HCT116 (cell line): ENCODE results near the gene CTBP2. TPM values are rescaled to one million over a fixed set of nuclear protein-coding genes. Genes with fewer than 3 reads are reported as not detected.

Experiments used
- ATAC-seq: fragments of 200-7000 bp; cut with Tn5 transposase; 2 replicates; pipeline ENCODE4 v1.9.1; 2020; ENCODE audit warnings: mild to moderate bottlenecking, moderate library complexity
- BruUV-seq: library from RNA; stranded (reverse); fragments of 400-500 nt; replicated peaks from 2 replicates; lab custom pipeline; 2021; lab: Mats Ljungman, UMichigan
- CTCF ChIA-PET: fragments of 300-600 bp; sonication (Branson Sonifier 250); formaldehyde crosslinking; loops from one replicate; lab custom pipeline; 2021; ENCODE audit warnings: antibody characterized with exemption; lab: Charles Lee
- POLR2A ChIA-PET: fragments of 300-600, 350-600 bp; sonication (Branson Sonifier 250); formaldehyde crosslinking; loops from one replicate; lab custom pipeline; 2021; ENCODE audit warnings: antibody characterized with exemption; lab: Charles Lee
- RAD21 ChIA-PET, 2 experiments: fragments of 300-600 bp; sonication (Branson Sonifier 250); formaldehyde crosslinking; loops; one replicate each; lab custom pipeline; 2023; ENCODE audit warnings: low total read pairs in 2 of 2; ENCODE audit not compliant: uncharacterized antibody in 2 of 2, unreplicated experiment in 2 of 2, low non-redundant PET in 1 of 2; lab: Charles Lee
- DNase-seq: peaks from one replicate; pipeline ENCODE4 v3.0.0-alpha.2; 2010; ENCODE audit warnings: low read depth, low spot score
- H2AFZ ChIP-seq: fragments of 200-600 bp; shearing (Covaris generic), sonication (generic); 2 replicates; pipeline ENCODE4 v1.6.1; 2017; ENCODE audit warnings: low read depth, mixed run types, mixed read lengths, antibody characterized with exemption, low read length; ENCODE audit not compliant: poor library complexity, severe bottlenecking
- H3K27ac ChIP-seq: 2 replicates; pipeline ENCODE4 v1.5.1; 2012; ENCODE audit warnings: low read depth, low read length
- H3K27me3 ChIP-seq: fragments of 200-600 bp; sonication (generic); 2 replicates; pipeline ENCODE4 v1.6.1; 2016; ENCODE audit warnings: mixed run types, low read length, mixed read lengths; ENCODE audit not compliant: insufficient read depth
- H3K36me3 ChIP-seq, 2 experiments: fragments of 200-500 bp in 1 of 2; fragments of 200-600 bp in 1 of 2; sonication (Bioruptor generic) in 1 of 2; sonication (generic) in 1 of 2; 2 replicates each; pipeline versions ENCODE4 v1.5.1 to v1.6.1; 2014 to 2016; ENCODE audit warnings: low read length in 2 of 2, inconsistent platforms in 1 of 2, mixed read lengths in 1 of 2, mixed run types in 1 of 2; ENCODE audit not compliant: insufficient read depth in 2 of 2, control insufficient read depth in 1 of 2
- H3K4me1 ChIP-seq, 2 experiments: fragments of 200-600 bp in 1 of 2; sonication (generic) in 1 of 2; 2 replicates each; pipeline versions ENCODE4 v1.5.1 to v1.6.1; 2012 to 2017; ENCODE audit warnings: low read length in 2 of 2, inconsistent platforms in 1 of 2, mild to moderate bottlenecking in 1 of 2, mixed read lengths in 1 of 2, mixed run types in 1 of 2, moderate library complexity in 1 of 2; ENCODE audit not compliant: insufficient read depth in 2 of 2, control insufficient read depth in 1 of 2
- H3K4me2 ChIP-seq: fragments of 200-600 bp; sonication (generic); 2 replicates; pipeline ENCODE4 v1.6.1; 2017; ENCODE audit warnings: mixed run types, low read length, mixed read lengths
- H3K4me3 ChIP-seq, 2 experiments: fragments of 200-600 bp in 1 of 2; sonication (generic) in 1 of 2; replicated peaks in 1 of 2; 2 replicates each; pipeline ENCODE4 v1.5.1; 2011 to 2016; ENCODE audit warnings: low read length in 2 of 2, control low read depth in 1 of 2, low read depth in 1 of 2, mild to moderate bottlenecking in 1 of 2, mixed read lengths in 1 of 2, mixed run types in 1 of 2
- H3K79me2 ChIP-seq: fragments of 200-600 bp; sonication (generic); 2 replicates; pipeline ENCODE4 v1.6.1; 2017; ENCODE audit warnings: mild to moderate bottlenecking, mixed run types, low read length, moderate library complexity, mixed read lengths; ENCODE audit not compliant: insufficient read depth
- H3K9ac ChIP-seq: fragments of 200-600 bp; sonication (generic); 2 replicates; pipeline ENCODE4 v1.6.1; 2016; ENCODE audit warnings: low read length, mixed read lengths
- H3K9me2 ChIP-seq: fragments of 200-600 bp; sonication (generic), shearing (Covaris generic); 2 replicates; pipeline ENCODE4 v1.6.1; 2017; ENCODE audit warnings: mixed run types, mild to moderate bottlenecking, moderate library complexity; ENCODE audit not compliant: insufficient read depth
- H3K9me3 ChIP-seq, 2 experiments: fragments of 200-500 bp in 1 of 2; fragments of 200-600 bp in 1 of 2; sonication (Bioruptor generic) in 1 of 2; sonication (generic) in 1 of 2; 2 replicates each; pipeline ENCODE4 v1.6.1; 2014 to 2017; ENCODE audit warnings: low read length in 2 of 2, mixed read lengths in 2 of 2, inconsistent platforms in 1 of 2, low read depth in 1 of 2, mild to moderate bottlenecking in 1 of 2, mixed run types in 1 of 2, moderate library complexity in 1 of 2; ENCODE audit not compliant: control insufficient read depth in 1 of 2, insufficient read depth in 1 of 2
- H4K20me1 ChIP-seq: fragments of 200-600 bp; sonication (generic), shearing (Covaris generic); 2 replicates; pipeline ENCODE4 v1.6.1; 2017; ENCODE audit warnings: mixed run types, mild to moderate bottlenecking, moderate library complexity; ENCODE audit not compliant: insufficient read depth
- CEBPB ChIP-seq: IDR thresholded peaks from 2 replicates; pipeline ENCODE4 v1.6.1; 2012; ENCODE audit warnings: low read depth
- ELF1 ChIP-seq: IDR thresholded peaks from 2 replicates; pipeline ENCODE4 v1.6.1; 2012; ENCODE audit warnings: low read depth, borderline replicate concordance
- EZH2phosphoT487 ChIP-seq: fragments of 200-600 bp; IDR thresholded peaks from 2 replicates; pipeline ENCODE4 v1.6.1; 2018; ENCODE audit warnings: antibody characterized with exemption, borderline replicate concordance
- FOSL1 ChIP-seq: IDR thresholded peaks from 2 replicates; pipeline ENCODE4 v1.6.1; 2012; ENCODE audit warnings: low read depth
- JUND ChIP-seq: IDR thresholded peaks from 2 replicates; pipeline ENCODE4 v1.6.1; 2012
- POLR2A ChIP-seq: IDR thresholded peaks from 2 replicates; pipeline ENCODE4 v1.7.0; 2011; ENCODE audit warnings: borderline replicate concordance; ENCODE audit not compliant: insufficient read depth, insufficient read length; ENCODE audit errors: extremely low read depth
- POLR2AphosphoS5 ChIP-seq: IDR thresholded peaks from 2 replicates; pipeline ENCODE4 v1.6.1; 2011; ENCODE audit warnings: mild to moderate bottlenecking, low read depth, low read length, moderate library complexity
- RAD21 ChIP-seq: IDR thresholded peaks from 2 replicates; pipeline ENCODE4 v1.6.1; 2012; ENCODE audit warnings: low read depth, mild to moderate bottlenecking
- SIN3A ChIP-seq: IDR thresholded peaks from 2 replicates; pipeline ENCODE4 v1.6.1; 2012; ENCODE audit warnings: low read depth
- SRF ChIP-seq: IDR thresholded peaks from 2 replicates; pipeline ENCODE4 v1.6.1; 2012; ENCODE audit warnings: low read depth
- TCF7L2 ChIP-seq: IDR thresholded peaks from 2 replicates; pipeline ENCODE4 v1.7.0; 2011; ENCODE audit warnings: borderline replicate concordance, inconsistent platforms; ENCODE audit not compliant: insufficient read depth, insufficient read length; ENCODE audit errors: extremely low read depth
- YY1 ChIP-seq: IDR thresholded peaks from 2 replicates; pipeline ENCODE4 v1.6.1; 2011; ENCODE audit warnings: low read length, low read depth, moderate library complexity, mild to moderate bottlenecking; ENCODE audit not compliant: insufficient replicate concordance; ENCODE audit errors: extremely low read depth
- ZNF274 ChIP-seq: fragments of 200-500 bp; sonication (Bioruptor generic); IDR thresholded peaks from 2 replicates; pipeline ENCODE4 v1.6.1; 2014; ENCODE audit warnings: mild to moderate bottlenecking, low read depth, low read length, inconsistent platforms
- intact Hi-C: fragments of 100-400 bp; cut with micrococcal nuclease; formaldehyde crosslinking; loops from 2 replicates; pipeline ENCODE4 v1.10.0; 2022
- total RNA-seq: library from RNA; stranded (reverse); gene quantifications from one replicate; pipeline ENCODE4 v1.2.1, GENCODE V29; 2021; ENCODE audit not compliant: unreplicated experiment
- TF ChIP-seq, protein P1 (sequence below): IDR thresholded peaks from 2 replicates; pipeline ENCODE4 v1.6.1; 2012
- TF ChIP-seq, protein P2 (sequence below), 3 experiments: fragments of 200-600 bp in 1 of 3; sonication (generic) in 1 of 3; IDR thresholded peaks in 2 of 3; conservative IDR thresholded peaks in 1 of 3; 2 replicates each; pipeline ENCODE4 v1.5.1; 2012 to 2017; ENCODE audit warnings: low read depth in 2 of 3, low read length in 2 of 3, antibody characterized with exemption in 1 of 3, borderline replicate concordance in 1 of 3, control low read depth in 1 of 3, mild to moderate bottlenecking in 1 of 3, mixed read lengths in 1 of 3, mixed run types in 1 of 3, moderate library complexity in 1 of 3; ENCODE audit not compliant: insufficient read depth in 1 of 3

CTBP2 gene
- total RNA-seq, 1 experiment from 2014 or later = 144 TPM

DNA sequence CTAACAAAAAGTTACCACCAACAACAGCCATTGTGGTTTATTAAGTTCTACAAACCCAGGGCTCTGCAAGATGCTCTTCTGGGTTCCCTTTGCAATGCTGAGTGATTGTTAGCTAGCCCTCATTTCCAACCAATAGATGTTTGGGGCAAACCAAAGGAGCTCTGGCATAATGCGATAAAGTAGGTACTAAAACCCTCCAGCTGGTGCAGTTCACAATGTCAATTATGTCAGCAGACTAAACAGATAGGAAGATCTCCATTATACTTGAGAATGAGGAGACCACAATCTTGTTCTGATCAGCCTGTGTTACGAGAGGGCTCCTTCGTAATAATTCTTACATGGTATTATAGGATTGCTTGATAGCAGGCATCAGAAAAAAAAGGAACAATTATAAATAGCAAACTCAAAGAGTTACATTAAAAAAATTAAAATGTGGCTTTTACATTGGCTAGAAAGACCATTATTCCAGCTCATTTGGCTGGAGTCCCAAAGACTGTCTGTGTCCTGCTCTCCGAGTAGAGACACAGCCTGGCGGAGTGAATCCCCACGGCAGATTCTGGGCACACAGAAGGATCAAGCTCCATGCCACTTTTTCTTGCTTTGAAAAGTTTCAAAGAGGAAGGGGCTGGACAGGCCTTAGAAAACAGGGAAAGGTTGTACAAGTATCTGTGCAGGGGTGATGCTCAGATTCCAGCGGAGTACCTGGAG, 124.6 kb downstream of the CTBP2 start:
- ChIA-PET POLR2A (interaction anchor here (1.4 to 3.7 kb wide), 3 partner anchors 10 to 29 kb away, joined by 3 to 21 read pairs (median 7); no protein-coding TSS in a partner anchor), RAD21 (no interaction called here), CTCF (interaction anchor here (1.6 to 4.1 kb wide), 2 partner anchors 11 to 43 kb away, joined by 5 to 47 read pairs; no protein-coding TSS in a partner anchor)
- peaks cover 93% of the 10 kb centered on the region for H3K79me2 ChIP-seq
- H3K9ac ChIP-seq = peak overlapping the region; percentile 15; the same call in 1 of the 2 replicates
- peaks cover 0 to 4% of the 10 kb centered on the region in 2 experiments; a peak in 1 of 4 replicates for H3K36me3 ChIP-seq
- intact Hi-C loops = no loop called here
- no peaks in the 10 kb centered on the region for H3K9me2 ChIP-seq
- H3K27ac ChIP-seq = peak overlapping the region; percentile 57; the same call in 1 of the 2 replicates
- no peak for TF ChIP-seq ZNF274
- no peak for TF ChIP-seq POLR2A
- no peak for TF ChIP-seq SRF
- TF ChIP-seq TCF7L2 = no peak
- TF ChIP-seq, protein P1, sequence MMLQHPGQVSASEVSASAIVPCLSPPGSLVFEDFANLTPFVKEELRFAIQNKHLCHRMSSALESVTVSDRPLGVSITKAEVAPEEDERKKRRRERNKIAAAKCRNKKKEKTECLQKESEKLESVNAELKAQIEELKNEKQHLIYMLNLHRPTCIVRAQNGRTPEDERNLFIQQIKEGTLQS = no peak
- TF ChIP-seq YY1 = no peak
- TF ChIP-seq POLR2AphosphoS5 = no peak
- no peak for TF ChIP-seq ELF1
- TF ChIP-seq FOSL1 = no peak
- TF ChIP-seq EZH2phosphoT487 = no peak
- TF ChIP-seq CEBPB = no peak
- TF ChIP-seq, protein P2, sequence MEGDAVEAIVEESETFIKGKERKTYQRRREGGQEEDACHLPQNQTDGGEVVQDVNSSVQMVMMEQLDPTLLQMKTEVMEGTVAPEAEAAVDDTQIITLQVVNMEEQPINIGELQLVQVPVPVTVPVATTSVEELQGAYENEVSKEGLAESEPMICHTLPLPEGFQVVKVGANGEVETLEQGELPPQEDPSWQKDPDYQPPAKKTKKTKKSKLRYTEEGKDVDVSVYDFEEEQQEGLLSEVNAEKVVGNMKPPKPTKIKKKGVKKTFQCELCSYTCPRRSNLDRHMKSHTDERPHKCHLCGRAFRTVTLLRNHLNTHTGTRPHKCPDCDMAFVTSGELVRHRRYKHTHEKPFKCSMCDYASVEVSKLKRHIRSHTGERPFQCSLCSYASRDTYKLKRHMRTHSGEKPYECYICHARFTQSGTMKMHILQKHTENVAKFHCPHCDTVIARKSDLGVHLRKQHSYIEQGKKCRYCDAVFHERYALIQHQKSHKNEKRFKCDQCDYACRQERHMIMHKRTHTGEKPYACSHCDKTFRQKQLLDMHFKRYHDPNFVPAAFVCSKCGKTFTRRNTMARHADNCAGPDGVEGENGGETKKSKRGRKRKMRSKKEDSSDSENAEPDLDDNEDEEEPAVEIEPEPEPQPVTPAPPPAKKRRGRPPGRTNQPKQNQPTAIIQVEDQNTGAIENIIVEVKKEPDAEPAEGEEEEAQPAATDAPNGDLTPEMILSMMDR (IDR thresholded peaks at IDR 0.05 in 2 of 3, conservative IDR thresholded peaks at IDR 0.05 in 1 of 3; ENCODE audit: borderline replicate concordance in 1 of 3, insufficient read depth in 1 of 3, low read depth in 2 of 3, low read length in 2 of 3) = no peak
- TF ChIP-seq JUND = no peak
- no peak for TF ChIP-seq RAD21
- TF ChIP-seq SIN3A = no peak
- peak overlapping the region; percentile 60 for H3K4me2 ChIP-seq
- no peaks in the 10 kb centered on the region for H3K27me3 ChIP-seq
- H2AFZ ChIP-seq = no peak overlapping the region
- H4K20me1 ChIP-seq = no peaks in the 10 kb centered on the region
- H3K9me3 ChIP-seq = no peaks in the 10 kb centered on the region
- peaks cover 59 to 73% of the 10 kb centered on the region in 2 experiments for H3K4me1 ChIP-seq
- no TSS peak for BruUV-seq
- DNase-seq (no peak), ATAC-seq (no peak)
- peak overlapping the region in 1 of 2 experiments; percentile 8; a peak in 1 of 4 replicates for H3K4me3 ChIP-seq
